H9 (cell line): ENCODE data around the gene WDPCP. TPM values are rescaled to one million over a fixed set of nuclear protein-coding genes. Genes with fewer than 3 reads are reported as not detected.

Experiments used
- DNase-seq: peaks from one replicate; pipeline ENCODE4 v3.0.0-alpha.2; 2017
- H2AFZ ChIP-seq: one replicate; pipeline ENCODE4 v1.6.1; 2013; ENCODE audit warnings: mild to moderate bottlenecking, low read length, control low read depth, moderate library complexity
- H2AK5ac ChIP-seq: 2 replicates; pipeline ENCODE4 v1.6.1; 2013; ENCODE audit warnings: low read length, control low read depth, mixed read lengths; ENCODE audit not compliant: insufficient read length
- H2BK120ac ChIP-seq: one replicate; pipeline ENCODE4 v1.6.1; 2013; ENCODE audit warnings: low read depth, mild to moderate bottlenecking, low read length, control low read depth, inconsistent platforms; ENCODE audit not compliant: poor library complexity, severe bottlenecking
- H2BK12ac ChIP-seq: 2 replicates; pipeline ENCODE4 v1.6.1; 2013; ENCODE audit warnings: low read length, control low read depth, mixed read lengths, low read depth; ENCODE audit not compliant: insufficient read length
- H2BK15ac ChIP-seq: 2 replicates; pipeline ENCODE4 v1.6.1; 2013; ENCODE audit warnings: low read depth, low read length, control low read depth
- H2BK20ac ChIP-seq: one replicate; pipeline ENCODE4 v1.6.1; 2013; ENCODE audit warnings: low read depth, mild to moderate bottlenecking, low read length, control low read depth, inconsistent platforms; ENCODE audit not compliant: poor library complexity, severe bottlenecking
- H2BK5ac ChIP-seq: 2 replicates; pipeline ENCODE4 v1.6.1; 2013; ENCODE audit warnings: low read length, control low read depth, mixed read lengths; ENCODE audit not compliant: insufficient read length
- H3K14ac ChIP-seq: 2 replicates; pipeline ENCODE4 v1.6.1; 2013; ENCODE audit warnings: low read length, control low read depth; ENCODE audit not compliant: insufficient read depth
- H3K18ac ChIP-seq: 2 replicates; pipeline ENCODE4 v1.6.1; 2013; ENCODE audit warnings: low read depth, mild to moderate bottlenecking, mixed read lengths, low read length, control low read depth; ENCODE audit not compliant: insufficient read length
- H3K23ac ChIP-seq: 2 replicates; pipeline ENCODE4 v1.6.1; 2013; ENCODE audit warnings: low read length, control low read depth, mixed read lengths, low read depth; ENCODE audit not compliant: insufficient read length
- H3K23me2 ChIP-seq: 2 replicates; pipeline ENCODE4 v1.6.1; 2013; ENCODE audit warnings: low read depth, mild to moderate bottlenecking, mixed read lengths, low read length, control low read depth; ENCODE audit not compliant: insufficient read length, poor library complexity, severe bottlenecking
- H3K27ac ChIP-seq: 2 replicates; pipeline ENCODE4 v1.5.1; 2013; ENCODE audit warnings: low read length, control low read depth, mixed read lengths, low read depth; ENCODE audit not compliant: insufficient read length
- H3K27me3 ChIP-seq: 2 replicates; pipeline ENCODE4 v1.6.1; 2013; ENCODE audit warnings: low read length, control low read depth, inconsistent platforms; ENCODE audit not compliant: insufficient read depth
- H3K4ac ChIP-seq: 2 replicates; pipeline ENCODE4 v1.6.1; 2013; ENCODE audit warnings: low read depth, mild to moderate bottlenecking, control low read depth, inconsistent platforms, low read length, moderate library complexity
- H3K4me1 ChIP-seq: 2 replicates; pipeline ENCODE4 v1.6.1; 2013; ENCODE audit warnings: low read length, control low read depth, inconsistent platforms; ENCODE audit not compliant: insufficient read depth
- H3K4me2 ChIP-seq: 2 replicates; pipeline ENCODE4 v1.6.1; 2013; ENCODE audit warnings: low read length, control low read depth, mixed read lengths; ENCODE audit not compliant: insufficient read length, insufficient read depth
- H3K56ac ChIP-seq: 2 replicates; pipeline ENCODE4 v1.6.1; 2013; ENCODE audit warnings: low read depth, mild to moderate bottlenecking, mixed read lengths, low read length, control low read depth; ENCODE audit not compliant: insufficient read length
- H3K79me1 ChIP-seq: 2 replicates; pipeline ENCODE4 v1.6.1; 2013; ENCODE audit warnings: low read depth, mild to moderate bottlenecking, moderate library complexity, low read length, control low read depth, inconsistent platforms; ENCODE audit not compliant: insufficient read depth, poor library complexity, severe bottlenecking
- H3K79me2 ChIP-seq: 2 replicates; pipeline ENCODE4 v1.6.1; 2013; ENCODE audit warnings: low read length, control low read depth, inconsistent platforms; ENCODE audit not compliant: insufficient read depth
- H3K9ac ChIP-seq: 2 replicates; pipeline ENCODE4 v1.6.1; 2013; ENCODE audit warnings: low read length, control low read depth, mixed read lengths; ENCODE audit not compliant: insufficient read length; ENCODE audit errors: extremely low read depth
- H3K9me3 ChIP-seq: one replicate; pipeline ENCODE4 v1.6.1; 2013; ENCODE audit warnings: low read depth, low read length, inconsistent platforms; ENCODE audit not compliant: control insufficient read depth
- H3T11ph ChIP-seq: one replicate; pipeline ENCODE4 v1.6.1; 2013; ENCODE audit warnings: mild to moderate bottlenecking, low read length, control low read depth, inconsistent platforms
- H4K20me1 ChIP-seq: one replicate; pipeline ENCODE4 v1.6.1; 2013; ENCODE audit not compliant: control insufficient read depth, insufficient read length, insufficient read depth
- H4K5ac ChIP-seq: 2 replicates; pipeline ENCODE4 v1.6.1; 2013; ENCODE audit warnings: low read depth, mild to moderate bottlenecking, mixed read lengths, low read length, control low read depth; ENCODE audit not compliant: insufficient read length
- H4K8ac ChIP-seq: replicated peaks from 2 replicates; pipeline ENCODE4 v1.6.1; 2013; ENCODE audit warnings: low read length, control low read depth, mixed read lengths, low read depth; ENCODE audit not compliant: insufficient read length
- H4K91ac ChIP-seq: 2 replicates; pipeline ENCODE4 v1.6.1; 2013; ENCODE audit warnings: low read depth, mild to moderate bottlenecking, moderate library complexity, mixed read lengths, low read length, control low read depth; ENCODE audit not compliant: insufficient read length
- H3K27ac Mint-ChIP-seq, 3 experiments: 2 replicates in 2 of 3; 3 replicates in 1 of 3; pipeline ENCODE4 v1.8.0; 2020 to 2021; ENCODE audit warnings: mixed read lengths in 3 of 3, mild to moderate bottlenecking in 1 of 3, moderate library complexity in 1 of 3
- H3K27me3 Mint-ChIP-seq: 2 replicates; pipeline ENCODE4 v1.8.0; 2021; ENCODE audit warnings: low read depth, mild to moderate bottlenecking, moderate library complexity, mixed read lengths
- H3K36me3 Mint-ChIP-seq, 3 experiments: 2 replicates in 2 of 3; 3 replicates in 1 of 3; pipeline ENCODE4 v1.8.0; 2020 to 2021; ENCODE audit warnings: low read depth in 3 of 3, mixed read lengths in 3 of 3; ENCODE audit not compliant: insufficient read depth in 1 of 3
- H3K4me1 Mint-ChIP-seq, 2 experiments: 2 replicates each; pipeline ENCODE4 v1.8.0; 2020; ENCODE audit warnings: mixed read lengths in 2 of 2
- H3K4me3 Mint-ChIP-seq, 2 experiments: 2 replicates in 1 of 2; 3 replicates in 1 of 2; pipeline ENCODE4 v1.8.0; 2020 to 2021; ENCODE audit warnings: mild to moderate bottlenecking in 2 of 2, mixed read lengths in 2 of 2, moderate library complexity in 1 of 2
- H3K9me3 Mint-ChIP-seq, 2 experiments: 2 replicates in 1 of 2; 3 replicates in 1 of 2; pipeline ENCODE4 v1.8.0; 2020; ENCODE audit warnings: mild to moderate bottlenecking in 2 of 2, mixed read lengths in 2 of 2, moderate library complexity in 1 of 2
- CTCF ChIP-seq: fragments of 200-600 bp; sonication (generic); conservative IDR thresholded peaks from 3 replicates; pipeline ENCODE4 v1.8.0; 2021; ENCODE audit warnings: antibody characterized with exemption, mild to moderate bottlenecking
- WGBS: extraction: QIAGEN DNeasy Blood & Tissue Kit; methylation state at CpG from one replicate; pipeline ENCODE4 v1.1.7; 2013; ENCODE audit warnings: missing lambda C conversion rate, low lambda C conversion rate, mixed read lengths; ENCODE audit not compliant: insufficient read length; ENCODE audit errors: extremely low coverage; 5-methylcytosine and 5-hydroxymethylcytosine counted together
- total RNA-seq: library from RNA; stranded (reverse); gene quantifications from 2 replicates; pipeline ENCODE4 v1.2.1, GENCODE V29; 2021

Gene WDPCP
- total RNA-seq, 1 experiment from 2014 or later, result 22.4 TPM

GRCh38 chr2:63101954-63102353, 486.3 kb downstream of the WDPCP start:
- no peak overlapping the region for H2BK20ac ChIP-seq
- Mint-ChIP-seq H3K27me3 (peaks cover 2% of the 10 kb centered on the region; the same call in 1 of the 2 replicates), H3K27ac (no peak overlapping the region), H3K36me3 (peaks cover 0 to 18% (median 4%) of the 10 kb centered on the region in 3 experiments; a peak in 5 of 7 replicates), H3K4me1 (0 out of 4 replicates have a peak, but pooled peaks cover 0 to 3% of the 10 kb centered on the region in 2 experiments), H3K9me3 (peaks cover 23 to 24% of the 10 kb centered on the region in 2 experiments), H3K4me3 (no peak overlapping the region)
- H3K23ac ChIP-seq, result no peak overlapping the region
- TF ChIP-seq CTCF, result no peak
- no peak overlapping the region for H4K5ac ChIP-seq
- H4K8ac ChIP-seq, result no peak overlapping the region
- H3K18ac ChIP-seq, result no peak overlapping the region
- no peak overlapping the region for H2AK5ac ChIP-seq
- no peak overlapping the region for H3K56ac ChIP-seq
- H2BK120ac ChIP-seq, result no peak overlapping the region
- H3K4me2 ChIP-seq, result no peak overlapping the region
- no peaks in the 10 kb centered on the region for H3K4me1 ChIP-seq
- H3K79me2 ChIP-seq, result no peaks in the 10 kb centered on the region
- no peak for DNase-seq
- H3K9ac ChIP-seq, result no peak overlapping the region
- no peak overlapping the region for H3K14ac ChIP-seq
- no peaks in the 10 kb centered on the region for H3K79me1 ChIP-seq
- WGBS, result no CpG with 5 or more reads among the region's 2 CpGs
- no peaks in the 10 kb centered on the region for H4K20me1 ChIP-seq
- H3K9me3 ChIP-seq, result no peaks in the 10 kb centered on the region
- H2AFZ ChIP-seq, result no peak overlapping the region
- H3K23me2 ChIP-seq, result no peaks in the 10 kb centered on the region
- no peak overlapping the region for H3K4ac ChIP-seq
- H2BK12ac ChIP-seq, result no peak overlapping the region
- no peak overlapping the region for H2BK15ac ChIP-seq
- H3K27me3 ChIP-seq, result no peaks in the 10 kb centered on the region
- no peak overlapping the region for H2BK5ac ChIP-seq
- no peak overlapping the region for H4K91ac ChIP-seq
- no peak overlapping the region for H3K27ac ChIP-seq
- no peak overlapping the region for H3T11ph ChIP-seq
